Esophagus muscularis mucosa (tissue), 4 donors: ENCODE data around the gene POPDC3.

Source experiments
- CTCF ChIP-seq, 3 experiments: fragments of 200-600 bp in 2 of 3; fragments of 450-650 bp in 1 of 3; sonication (generic) in 2 of 3; IDR thresholded peaks; one replicate each; pipeline ENCODE4 v1.5.1; 2017 to 2019; ENCODE audit warnings: antibody characterized with exemption in 3 of 3, mild to moderate bottlenecking in 2 of 3, moderate library complexity in 1 of 3
- EP300 ChIP-seq: sonication (generic); formaldehyde crosslinking; IDR thresholded peaks from one replicate; pipeline ENCODE4 v1.6.1; 2017; ENCODE audit warnings: antibody characterized with exemption
- POLR2A ChIP-seq: fragments of 450-650 bp; IDR thresholded peaks from one replicate; pipeline ENCODE4 v1.6.1; 2017; ENCODE audit warnings: antibody characterized with exemption, moderate library complexity, mild to moderate bottlenecking, low read depth
- POLR2AphosphoS5 ChIP-seq, 2 donors: sonication (generic); formaldehyde crosslinking; IDR thresholded peaks; one replicate each; pipeline ENCODE4 v1.6.1; 2017; ENCODE audit warnings: antibody characterized with exemption in 2 of 2

- TF ChIP-seq CTCF (IDR thresholded peaks at IDR 0.05) (no peak), POLR2A (no peak), POLR2AphosphoS5 (IDR thresholded peaks at IDR 0.05) (no peak), EP300 (no peak)
These were observed 30.3 kb upstream of the POPDC3 start for GRCh38 chr6:105209950-105210706.
